ENCODE results near the gene MCM3.

GRCh38 chr6:52306972-52307870 lies 22.7 kb upstream of the MCM3 start:
- TF ChIP-seq CTCF (IDR thresholded peaks at IDR 0.05) (no peak), POLR2AphosphoS5 (IDR thresholded peaks at IDR 0.05) (no peak), POLR2A (IDR thresholded peaks at IDR 0.05) (no peak)
